HG03103 (cell line): ENCODE results near the gene IL9.

ENCODE experiments used
- ATAC-seq: cut with Tn5 transposase; IDR thresholded peaks from one replicate; pipeline ENCODE4 v1.9.1; 2021; ENCODE audit warnings: low read depth; ENCODE audit not compliant: unreplicated experiment

Gene IL9

GRCh38 chr5:135894276-135894675, 1.4 kb downstream of the IL9 start:
- ATAC-seq = no peak

- ATAC-seq = no peak
Observed at GRCh38 chr5:135891791-135892190, 3.9 kb downstream of the IL9 start.

GRCh38 chr5:135891268-135891667, 4.4 kb downstream of the IL9 start:
- ATAC-seq = no peak

GRCh38 chr5:135890867-135891266, 4.8 kb downstream of the IL9 start:
- ATAC-seq = no peak

- no peak for ATAC-seq
Observed at GRCh38 chr5:135890296-135890695, 5.3 kb downstream of the IL9 start.

GRCh38 chr5:135887881-135888614, 7.6 kb downstream of the IL9 start:
- no peak for ATAC-seq

- peak; percentile 90 for ATAC-seq
Observed at GRCh38 chr5:135887447-135887864, 8.2 kb downstream of the IL9 start.

- no peak for ATAC-seq
Observed at GRCh38 chr5:135886136-135886535, 9.5 kb downstream of the IL9 start.

- ATAC-seq = no peak
Observed at GRCh38 chr5:135885031-135885430, 10.6 kb downstream of the IL9 start.

- no peak for ATAC-seq
Observed at GRCh38 chr5:135883441-135883840, 12.2 kb downstream of the IL9 start.

GRCh38 chr5:135883026-135883425, 12.6 kb downstream of the IL9 start:
- ATAC-seq = no peak

GRCh38 chr5:135881819-135882218, 13.8 kb downstream of the IL9 start:
- no peak for ATAC-seq

- ATAC-seq = no peak
Observed at GRCh38 chr5:135881244-135881643, 14.4 kb downstream of the IL9 start.

GRCh38 chr5:135880801-135881200, 14.8 kb downstream of the IL9 start:
- no peak for ATAC-seq

GRCh38 chr5:135880278-135880677, 15.4 kb downstream of the IL9 start:
- no peak for ATAC-seq

GRCh38 chr5:135879591-135879990, 16.1 kb downstream of the IL9 start:
- ATAC-seq = no peak

GRCh38 chr5:135878156-135878620, 17.5 kb downstream of the IL9 start:
- ATAC-seq = no peak

- no peak for ATAC-seq
Observed at GRCh38 chr5:135877570-135878155, 18.0 kb downstream of the IL9 start.

- ATAC-seq = no peak
Observed at GRCh38 chr5:135876146-135876545, 19.5 kb downstream of the IL9 start.

GRCh38 chr5:135875567-135875966, 20.1 kb downstream of the IL9 start:
- no peak for ATAC-seq

GRCh38 chr5:135874461-135874860, 21.2 kb downstream of the IL9 start:
- no peak for ATAC-seq

GRCh38 chr5:135873831-135874230, 21.8 kb downstream of the IL9 start:
- no peak for ATAC-seq
